ENCODE data around the gene LMF1. TPM values are rescaled to one million over a fixed set of nuclear protein-coding genes. Genes with fewer than 3 reads are reported as not detected.

LMF1 gene
- total RNA-seq, 1 experiment from 2014 or later: 12.8 TPM

- POLR2A ChIA-PET: no interaction called here
- Histone ChIP-seq H3K79me2 (ENCODE audit: insufficient read depth, low read length) (no peaks in the 10 kb centered on the region), H4K20me1 (ENCODE audit: insufficient read depth) (no peaks in the 10 kb centered on the region), H2AFZ (ENCODE audit: low read depth, low read length, poor library complexity, severe bottlenecking) (no peak overlapping the region), H3K36me3 (ENCODE audit: control insufficient read depth in 1 of 2, insufficient read depth in 2 of 2, low read length in 2 of 2) (no peaks in the 10 kb centered on the region), H3K4me3 (replicated peaks in 1 of 2; ENCODE audit: low read depth in 1 of 2, low read length in 2 of 2) (no peak overlapping the region), H3K9me2 (ENCODE audit: insufficient read depth) (no peaks in the 10 kb centered on the region), H3K4me2 (ENCODE audit: low read length) (no peak overlapping the region), H3K27ac (ENCODE audit: low read depth, low read length) (no peak overlapping the region), H3K9ac (ENCODE audit: low read length) (no peak overlapping the region), H3K9me3 (ENCODE audit: control insufficient read depth in 1 of 2, insufficient read depth in 1 of 2, low read depth in 1 of 2, low read length in 2 of 2) (no peaks in the 10 kb centered on the region; a peak in 1 of 4 replicates), H3K27me3 (ENCODE audit: insufficient read depth, low read length) (peaks cover 68% of the 10 kb centered on the region), H3K4me1 (ENCODE audit: control insufficient read depth in 1 of 2, insufficient read depth in 2 of 2, low read length in 2 of 2) (peaks cover 35 to 46% of the 10 kb centered on the region in 2 experiments)
- BruUV-seq (replicated peaks): no TSS peak
- RAD21 ChIA-PET (ENCODE audit: low non-redundant PET in 1 of 2, low total read pairs in 2 of 2, uncharacterized antibody in 2 of 2, unreplicated experiment in 2 of 2): no interaction called here
- ATAC-seq (no peak), DNase-seq (ENCODE audit: low read depth, low spot score) (no peak)
- intact Hi-C loops (cut with micrococcal nuclease): no loop called here
- TF ChIP-seq SP1 (IDR thresholded peaks at IDR 0.05; ENCODE audit: low read depth) (no peak), FOSL1 (IDR thresholded peaks at IDR 0.05; ENCODE audit: low read depth) (no peak), ATF3 (IDR thresholded peaks at IDR 0.05) (no peak), RAD21 (IDR thresholded peaks at IDR 0.05; ENCODE audit: low read depth) (no peak), SIN3A (IDR thresholded peaks at IDR 0.05; ENCODE audit: low read depth) (no peak)
- CTCF ChIA-PET: no interaction called here
These were observed 30.3 kb upstream of the LMF1 start for GRCh38 chr16:1001096-1001495.

- POLR2A ChIA-PET: no interaction called here
- H3K4me2 ChIP-seq (ENCODE audit: low read length): no peak overlapping the region
- no TSS peak for BruUV-seq (replicated peaks)
- H3K27ac ChIP-seq (ENCODE audit: low read depth, low read length): no peak overlapping the region
- no peak for DNase-seq (ENCODE audit: low read depth, low spot score)
- H3K4me1 ChIP-seq (ENCODE audit: control insufficient read depth in 1 of 2, insufficient read depth in 2 of 2, low read length in 2 of 2): peaks cover 35 to 46% of the 10 kb centered on the region in 2 experiments
- no peaks in the 10 kb centered on the region for H3K36me3 ChIP-seq (ENCODE audit: control insufficient read depth in 1 of 2, insufficient read depth in 2 of 2, low read length in 2 of 2)
- TF ChIP-seq POLR2AphosphoS5 (IDR thresholded peaks at IDR 0.05; ENCODE audit: low read depth, low read length) (no peak), REST (IDR thresholded peaks at IDR 0.05; ENCODE audit: low read depth) (no peak), MAX (IDR thresholded peaks at IDR 0.05) (no peak), ATF3 (IDR thresholded peaks at IDR 0.05) (no peak), FOSL1 (IDR thresholded peaks at IDR 0.05; ENCODE audit: low read depth) (no peak), YY1 (IDR thresholded peaks at IDR 0.05; ENCODE audit: extremely low read depth, insufficient replicate concordance, low read depth, low read length) (no peak), SRF (IDR thresholded peaks at IDR 0.05; ENCODE audit: low read depth) (no peak), ZFX (IDR thresholded peaks at IDR 0.05) (no peak), EZH2phosphoT487 (IDR thresholded peaks at IDR 0.05; ENCODE audit: borderline replicate concordance) (no peak), EZH2 (IDR thresholded peaks at IDR 0.05) (no peak), SIN3A (IDR thresholded peaks at IDR 0.05; ENCODE audit: low read depth) (no peak), ELF1 (IDR thresholded peaks at IDR 0.05; ENCODE audit: borderline replicate concordance, low read depth) (no peak), RAD21 (IDR thresholded peaks at IDR 0.05; ENCODE audit: low read depth) (no peak), TCF7L2 (IDR thresholded peaks at IDR 0.05; ENCODE audit: borderline replicate concordance, extremely low read depth, insufficient read depth, insufficient read length) (no peak), EGR1 (IDR thresholded peaks at IDR 0.05; ENCODE audit: low read depth) (no peak)
- H2AFZ ChIP-seq (ENCODE audit: low read depth, low read length, poor library complexity, severe bottlenecking): no peak overlapping the region
- H4K20me1 ChIP-seq (ENCODE audit: insufficient read depth): no peaks in the 10 kb centered on the region
- no peak overlapping the region for H3K9ac ChIP-seq (ENCODE audit: low read length)
- no peaks in the 10 kb centered on the region; a peak in 1 of 4 replicates for H3K9me3 ChIP-seq (ENCODE audit: control insufficient read depth in 1 of 2, insufficient read depth in 1 of 2, low read depth in 1 of 2, low read length in 2 of 2)
- H3K27me3 ChIP-seq (ENCODE audit: insufficient read depth, low read length): peaks cover 71% of the 10 kb centered on the region
- RAD21 ChIA-PET (ENCODE audit: low non-redundant PET in 1 of 2, low total read pairs in 2 of 2, uncharacterized antibody in 2 of 2, unreplicated experiment in 2 of 2): no interaction called here
- no peaks in the 10 kb centered on the region for H3K79me2 ChIP-seq (ENCODE audit: insufficient read depth, low read length)
- CTCF ChIA-PET: interaction anchor here (0.7 kb wide), 1 partner anchor 9 kb away, joined by 4 read pairs; no protein-coding TSS in a partner anchor
- no peaks in the 10 kb centered on the region for H3K9me2 ChIP-seq (ENCODE audit: insufficient read depth)
- ATAC-seq: no peak
- H3K4me3 ChIP-seq (replicated peaks in 1 of 2; ENCODE audit: low read depth in 1 of 2, low read length in 2 of 2): no peak overlapping the region
- intact Hi-C loops (cut with micrococcal nuclease): no loop called here
These were observed 29.8 kb upstream of the LMF1 start for GRCh38 chr16:1000608-1001007.

Measured in HCT116 (cell line).